Activated T-helper 1 cell treated with anti-CD3 and anti-CD28 coated beads, Interleukin-12 subunit alpha, Interleukin-12 subunit beta, Interleukin-2, Interleukin-4 antibody, amounts not matched to agents 30 ng/mL and 10 ng/mL and 1 ng/mL, durations not matched to agents 14 hours and 24 hours and 36 hours (primary cell): ENCODE data around the gene ITPRIP. TPM values are rescaled to one million over a fixed set of nuclear protein-coding genes. Genes with fewer than 3 reads are reported as not detected.

Source experiments
- DNase-seq: peaks from one replicate; pipeline ENCODE4 v3.0.0; 2021; ENCODE audit warnings: low spot score
- H3K27ac Mint-ChIP-seq: one replicate; pipeline ENCODE4 v1.8.0; 2021; ENCODE audit warnings: mild to moderate bottlenecking, mixed read lengths
- H3K27me3 Mint-ChIP-seq: one replicate; pipeline ENCODE4 v1.8.0; 2022; ENCODE audit warnings: mild to moderate bottlenecking, moderate library complexity, mixed read lengths; ENCODE audit not compliant: insufficient read depth
- H3K36me3 Mint-ChIP-seq: one replicate; pipeline ENCODE4 v1.8.0; 2021; ENCODE audit warnings: low read depth, mixed read lengths
- H3K4me1 Mint-ChIP-seq: one replicate; pipeline ENCODE4 v1.8.0; 2021; ENCODE audit warnings: low read depth, mixed read lengths
- H3K4me3 Mint-ChIP-seq: one replicate; pipeline ENCODE4 v1.8.0; 2021; ENCODE audit warnings: mild to moderate bottlenecking, moderate library complexity, mixed read lengths
- H3K9me3 Mint-ChIP-seq: one replicate; pipeline ENCODE4 v1.8.0; 2021; ENCODE audit warnings: mixed read lengths
- intact Hi-C: fragments of 100-400 bp; cut with micrococcal nuclease; formaldehyde crosslinking; loops from one replicate; pipeline ENCODE4 v1.15.1; 2024
- total RNA-seq: library from RNA; stranded (reverse); gene quantifications from 2 replicates; pipeline ENCODE4 v1.2.3, GENCODE V29; 2022

The ITPRIP gene
- total RNA-seq, 1 donor from 2014 or later = 18.1 TPM

DNA sequence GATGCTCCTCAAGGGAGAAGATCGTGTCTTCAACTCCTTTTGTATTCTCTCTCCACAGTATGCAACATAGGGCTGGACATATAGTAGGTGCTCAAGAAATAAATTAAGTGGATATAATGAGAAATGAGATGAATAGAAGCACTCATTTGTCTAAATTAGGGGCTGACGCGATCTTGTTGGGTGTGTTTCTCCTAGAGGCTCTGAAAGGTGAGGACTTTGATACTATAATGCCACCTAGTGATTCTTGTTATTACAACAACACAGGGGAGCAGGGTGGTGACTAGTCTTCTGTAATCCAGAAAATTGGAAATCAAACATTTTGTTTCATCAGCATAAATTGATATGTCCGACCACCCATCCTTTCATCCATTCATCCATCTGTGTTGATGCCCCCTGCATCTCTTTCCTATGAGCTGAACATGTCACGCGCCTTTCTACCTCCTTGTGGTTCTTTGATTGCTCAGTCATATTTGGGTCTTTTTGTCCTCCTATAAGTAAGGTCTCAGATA is 11.9 kb upstream of the ITPRIP start:
- Mint-ChIP-seq H3K4me3 (no peak overlapping the region), H3K4me1 (peaks cover 10% of the 10 kb centered on the region), H3K27me3 (no peaks in the 10 kb centered on the region), H3K36me3 (peaks cover 4% of the 10 kb centered on the region), H3K9me3 (peaks cover 8% of the 10 kb centered on the region), H3K27ac (no peak overlapping the region)
- intact Hi-C loops = loop anchor here (1.0 to 5.0 kb wide), 7 partner anchors 12 to 593 kb away; partner anchors contain the start of genes ITPRIP and STN1
- DNase-seq = no peak

GRCh38 chr10:104349623-104350126 is 11.4 kb upstream of the ITPRIP start:
- Mint-ChIP-seq H3K4me1 (peaks cover 10% of the 10 kb centered on the region), H3K36me3 (peaks cover 4% of the 10 kb centered on the region), H3K27me3 (no peaks in the 10 kb centered on the region), H3K27ac (no peak overlapping the region), H3K4me3 (no peak overlapping the region), H3K9me3 (peaks cover 10% of the 10 kb centered on the region)
- no peak for DNase-seq
- intact Hi-C loops = loop anchor here (1.0 to 5.0 kb wide), 7 partner anchors 11 to 592 kb away; partner anchors contain the start of genes ITPRIP and STN1

DNA sequence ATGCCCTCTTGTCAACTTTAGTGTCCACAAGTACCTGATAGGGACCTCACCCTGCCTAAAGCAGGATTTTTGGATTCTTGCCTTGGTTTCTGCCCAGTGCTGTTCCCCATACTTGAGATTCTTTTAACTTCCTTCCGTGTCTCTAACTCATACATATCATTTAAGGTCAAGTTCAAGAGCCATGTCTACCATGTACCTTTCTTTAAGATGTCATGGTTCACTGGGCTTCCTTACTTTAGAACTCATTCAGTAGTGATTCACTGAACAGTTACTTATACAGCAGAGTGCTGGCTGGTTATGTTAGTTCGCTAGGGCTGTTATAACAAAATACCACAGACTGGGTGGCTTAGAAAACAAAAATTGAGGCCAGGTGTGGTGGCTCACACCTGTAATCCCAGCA is 10.3 kb upstream of the ITPRIP start:
- Mint-ChIP-seq H3K36me3 (peaks cover 4% of the 10 kb centered on the region), H3K4me3 (no peak overlapping the region), H3K27ac (no peak overlapping the region), H3K4me1 (peaks cover 10% of the 10 kb centered on the region), H3K9me3 (peaks cover 10% of the 10 kb centered on the region), H3K27me3 (no peaks in the 10 kb centered on the region)
- intact Hi-C loops = no loop called here
- DNase-seq = no peak

GRCh38 chr10:104347295-104348045 is 9.2 kb upstream of the ITPRIP start:
- H3K27ac Mint-ChIP-seq = no peak overlapping the region
- H3K27me3 Mint-ChIP-seq = no peaks in the 10 kb centered on the region
- peaks cover 10% of the 10 kb centered on the region for H3K9me3 Mint-ChIP-seq
- no peak overlapping the region for H3K4me3 Mint-ChIP-seq
- intact Hi-C loops = no loop called here
- peaks cover 10% of the 10 kb centered on the region for H3K4me1 Mint-ChIP-seq
- peaks cover 4% of the 10 kb centered on the region for H3K36me3 Mint-ChIP-seq
- no peak for DNase-seq

- Mint-ChIP-seq H3K9me3 (peaks cover 10% of the 10 kb centered on the region), H3K36me3 (peaks cover 4% of the 10 kb centered on the region), H3K4me1 (peaks cover 10% of the 10 kb centered on the region), H3K4me3 (no peak overlapping the region), H3K27ac (peak overlapping the region; percentile 46), H3K27me3 (no peaks in the 10 kb centered on the region)
- intact Hi-C loops = no loop called here
- no peak for DNase-seq
Measured at GRCh38 chr10:104345941-104346340, 7.7 kb upstream of the ITPRIP start.

DNA sequence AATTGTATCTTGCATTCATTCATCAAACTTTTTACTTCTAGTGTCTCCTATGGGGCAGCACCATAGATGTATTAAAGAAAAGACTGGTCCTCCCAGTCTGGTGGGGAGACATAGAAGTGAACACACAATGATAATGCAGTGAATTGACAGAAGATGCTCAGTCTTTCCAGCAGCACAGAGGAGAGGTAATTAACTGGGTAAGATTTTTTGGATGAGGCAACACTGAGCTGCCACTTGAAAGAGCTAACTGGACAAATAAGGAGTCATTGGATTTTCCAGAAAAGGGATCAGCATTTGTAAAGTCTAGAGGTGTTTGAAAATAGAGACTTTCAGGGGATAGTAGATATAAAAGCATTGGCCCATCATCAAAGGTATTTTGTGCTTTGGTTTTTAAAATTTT is 7.2 kb upstream of the ITPRIP start:
- H3K36me3 Mint-ChIP-seq = peaks cover 4% of the 10 kb centered on the region
- no peak for DNase-seq
- H3K4me1 Mint-ChIP-seq = peaks cover 10% of the 10 kb centered on the region
- no peak overlapping the region for H3K27ac Mint-ChIP-seq
- H3K9me3 Mint-ChIP-seq = peaks cover 10% of the 10 kb centered on the region
- intact Hi-C loops = no loop called here
- H3K4me3 Mint-ChIP-seq = no peak overlapping the region
- H3K27me3 Mint-ChIP-seq = no peaks in the 10 kb centered on the region

GRCh38 chr10:104344219-104344618 is 6.0 kb upstream of the ITPRIP start:
- no peak overlapping the region for H3K4me3 Mint-ChIP-seq
- peaks cover 4% of the 10 kb centered on the region for H3K36me3 Mint-ChIP-seq
- intact Hi-C loops = no loop called here
- H3K9me3 Mint-ChIP-seq = peaks cover 10% of the 10 kb centered on the region
- peaks cover 23% of the 10 kb centered on the region for H3K4me1 Mint-ChIP-seq
- H3K27ac Mint-ChIP-seq = no peak overlapping the region
- DNase-seq = no peak
- H3K27me3 Mint-ChIP-seq = peaks cover 3% of the 10 kb centered on the region

DNA sequence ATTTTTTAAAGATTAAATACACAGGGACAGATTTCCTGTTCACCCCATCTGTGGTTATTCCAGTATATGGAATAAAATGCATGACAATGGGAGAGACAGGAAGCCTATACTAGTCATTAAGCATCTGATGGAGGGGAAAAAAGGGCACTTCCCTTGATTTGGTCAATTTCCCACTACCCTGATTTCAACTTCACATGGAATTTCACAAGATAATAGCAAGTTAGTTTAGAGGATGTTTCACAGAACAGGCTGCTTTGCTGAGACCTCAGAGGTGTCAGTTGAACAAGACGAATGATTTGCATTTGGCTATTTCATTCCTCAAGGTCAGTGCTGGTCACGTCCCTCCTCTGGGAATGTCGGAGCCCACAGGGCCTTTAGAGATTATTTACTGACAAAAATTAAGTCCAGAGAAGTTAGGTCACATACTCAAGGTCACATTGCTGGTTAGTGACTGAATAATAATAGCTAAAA is 4.7 kb upstream of the ITPRIP start:
- H3K4me3 Mint-ChIP-seq = no peak overlapping the region
- peaks cover 5% of the 10 kb centered on the region for H3K27me3 Mint-ChIP-seq
- no peak for DNase-seq
- H3K36me3 Mint-ChIP-seq = peaks cover 4% of the 10 kb centered on the region
- no peak overlapping the region for H3K27ac Mint-ChIP-seq
- H3K9me3 Mint-ChIP-seq = peaks cover 10% of the 10 kb centered on the region
- intact Hi-C loops = loop anchor here (2.0 kb wide), 1 partner anchor 14 kb away; no protein-coding TSS in a partner anchor
- peaks cover 26% of the 10 kb centered on the region for H3K4me1 Mint-ChIP-seq

- H3K9me3 Mint-ChIP-seq = peaks cover 6% of the 10 kb centered on the region
- peaks cover 5% of the 10 kb centered on the region for H3K27me3 Mint-ChIP-seq
- peaks cover 37% of the 10 kb centered on the region for H3K4me1 Mint-ChIP-seq
- intact Hi-C loops = no loop called here
- H3K36me3 Mint-ChIP-seq = peaks cover 7% of the 10 kb centered on the region
- no peak overlapping the region for H3K4me3 Mint-ChIP-seq
- no peak overlapping the region for H3K27ac Mint-ChIP-seq
- no peak for DNase-seq
Measured at GRCh38 chr10:104340641-104341040, 2.4 kb upstream of the ITPRIP start.

DNA sequence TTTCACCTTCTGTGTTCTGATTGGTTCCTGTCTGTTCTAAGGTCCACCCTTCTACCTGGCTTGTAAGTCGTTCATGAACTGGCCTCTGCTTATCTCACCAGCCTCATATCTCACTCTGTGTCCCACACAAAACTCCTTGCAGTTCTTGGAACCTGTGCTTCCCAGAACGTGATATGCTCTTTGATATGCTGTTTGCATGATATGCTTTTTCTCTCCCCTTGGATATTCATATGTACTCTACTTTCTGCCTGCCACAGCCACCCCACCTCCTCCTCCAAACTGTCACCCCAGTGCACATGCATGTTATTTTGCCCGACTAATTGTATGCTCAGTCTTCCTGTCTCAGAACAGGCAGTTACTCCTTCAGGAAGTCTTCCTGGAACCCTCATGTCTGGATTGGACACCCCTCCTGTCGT is 1.9 kb upstream of the ITPRIP start:
- H3K36me3 Mint-ChIP-seq = peaks cover 3% of the 10 kb centered on the region
- no peak for DNase-seq
- peaks cover 5% of the 10 kb centered on the region for H3K27me3 Mint-ChIP-seq
- H3K27ac Mint-ChIP-seq = peak overlapping the region; percentile 2
- peak overlapping the region; percentile 100 for H3K4me3 Mint-ChIP-seq
- peaks cover 37% of the 10 kb centered on the region for H3K4me1 Mint-ChIP-seq
- H3K9me3 Mint-ChIP-seq = peaks cover 1% of the 10 kb centered on the region
- intact Hi-C loops = no loop called here

GRCh38 chr10:104339469-104340110 is 1.3 kb upstream of the ITPRIP start:
- H3K4me1 Mint-ChIP-seq = peaks cover 43% of the 10 kb centered on the region
- intact Hi-C loops = loop anchor here (5.0 kb wide), 1 partner anchor 427 kb away; no protein-coding TSS in a partner anchor
- H3K36me3 Mint-ChIP-seq = peaks cover 3% of the 10 kb centered on the region
- peak overlapping the region; percentile 100 for H3K4me3 Mint-ChIP-seq
- DNase-seq = no peak
- H3K27ac Mint-ChIP-seq = peak overlapping the region; percentile 100
- H3K27me3 Mint-ChIP-seq = peaks cover 5% of the 10 kb centered on the region
- no peaks in the 10 kb centered on the region for H3K9me3 Mint-ChIP-seq

DNA sequence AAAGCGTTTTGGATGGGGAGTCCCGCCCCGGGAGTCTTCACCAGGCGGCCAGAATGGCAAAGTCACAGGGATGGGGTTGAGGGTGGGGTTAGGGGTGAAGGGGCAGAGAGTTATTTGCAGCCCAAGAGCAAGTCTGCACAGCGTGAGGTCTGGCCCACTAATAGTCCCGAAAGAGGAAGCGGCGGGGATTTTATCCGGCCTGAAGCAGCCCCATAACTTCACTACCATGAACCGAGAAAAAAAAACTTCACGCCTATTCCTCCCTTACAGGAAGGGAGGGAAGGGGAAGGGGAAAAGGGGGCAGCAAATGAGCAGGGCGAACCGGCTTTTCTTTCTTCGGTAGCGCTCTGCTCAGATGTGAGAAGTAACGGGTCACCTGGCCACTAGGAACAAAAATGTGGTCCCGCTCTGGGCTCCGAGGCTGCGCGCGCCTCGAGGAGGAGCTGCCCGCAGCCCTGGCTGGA is 712 bp downstream of the ITPRIP start:
- H3K36me3 Mint-ChIP-seq = peaks cover 9% of the 10 kb centered on the region
- DNase-seq = no peak
- H3K27ac Mint-ChIP-seq = peak overlapping the region; percentile 97
- H3K4me1 Mint-ChIP-seq = peaks cover 63% of the 10 kb centered on the region
- H3K4me3 Mint-ChIP-seq = peak overlapping the region; percentile 100
- H3K27me3 Mint-ChIP-seq = peaks cover 5% of the 10 kb centered on the region
- no peaks in the 10 kb centered on the region for H3K9me3 Mint-ChIP-seq
- intact Hi-C loops = loop anchor here (5.0 kb wide), 1 partner anchor 425 kb away; no protein-coding TSS in a partner anchor
